Pancreas (tissue), 10 donors: Measurements from ENCODE around the gene DHODH. TPM values are rescaled to one million over a fixed set of nuclear protein-coding genes. Genes with fewer than 3 reads are reported as not detected.

Source experiments
- ATAC-seq, 4 donors: fragments of 200-7000 bp; cut with Tn5 transposase; one replicate each; pipeline versions ENCODE4 v1.8.0 to v1.9.1; 2020; ENCODE audit warnings: mild to moderate bottlenecking in 4 of 4, moderate library complexity in 4 of 4
- DNase-seq, 6 donors: peaks; one replicate each; pipeline ENCODE4 v3.0.0-alpha.2; 2020
- FAIRE-seq: peaks from 2 replicates; lab custom pipeline; 2012; peaks lifted over from hg19 to GRCh38; lab: Jason Lieb, UNC
- H3K27ac ChIP-seq, 4 donors: fragments of 200-600 bp; sonication (generic); 1 replicate in 3 of 4; 2 replicates in 1 of 4; pipeline versions ENCODE4 v1.5.0 to v1.8.0; 2020
- H3K27me3 ChIP-seq, 4 donors: fragments of 200-600 bp; one replicate each; pipeline ENCODE4 v1.8.0; 2021
- H3K36me3 ChIP-seq, 3 donors: fragments of 200-600 bp; sonication (generic) in 1 of 3; one replicate each; pipeline versions ENCODE4 v1.5.0 to v1.8.0; 2020 to 2021
- H3K4me1 ChIP-seq, 3 donors: fragments of 200-600 bp; one replicate each; pipeline ENCODE4 v1.8.0; 2021
- H3K4me3 ChIP-seq, 4 donors: fragments of 200-600 bp; sonication (generic) in 2 of 4; one replicate each; pipeline versions ENCODE4 v1.5.0 to v1.8.0; 2020 to 2021
- H3K9me3 ChIP-seq, 4 donors: fragments of 200-600 bp; one replicate each; pipeline ENCODE4 v1.8.0; 2021
- CTCF ChIP-seq, 4 donors: fragments of 200-600 bp; sonication (generic) in 3 of 4; IDR thresholded peaks; one replicate each; pipeline versions ENCODE4 v1.5.0 to v1.8.0; 2021; ENCODE audit warnings: antibody characterized with exemption in 4 of 4
- WGBS, 2 donors: extraction: QIAGEN DNeasy Blood & Tissue Kit; methylation state at CpG; one replicate each; pipeline ENCODE4 v1.1.7; 2013; 5-methylcytosine and 5-hydroxymethylcytosine counted together
- intact Hi-C, 3 donors: fragments of 100-400 bp; cut with DNase I; formaldehyde crosslinking; loops; one replicate each; pipeline versions ENCODE4 v1.11.1 to v1.14.2; 2022
- polyA plus RNA-seq, 2 donors: library from polyadenylated mRNA; stranded (reverse); fragments of 200-250 nt; gene quantifications; one replicate each; pipeline ENCODE4 v1.2.3, GENCODE V29; 2013
- total RNA-seq, 6 donors: library from RNA; stranded (reverse); fragmentation: NEBNext Ultra II Directional in 4 of 6; extraction: Animal tissue kit (Norgen Biotek cat#: 25700) in 4 of 6; gene quantifications; one replicate each; pipeline versions ENCODE4 v1.2.1 to v1.2.4, GENCODE V29; 2021 to 2023
- donor health status: healthy with polysubstance abuse.
- donor health status: DM: no; HTN: no; CAD: no; lungs with moderate emphysema.
- donor health status: DM: no; HTN: no; CAD: no.
- donor health status: control.
- donor health status: control.
- donor health status: Bipolar disorder and iron deficiency.
- donor health status: DM: yes; HTN: yes; CAD: no.
- donor health status: DM: no; HTN: no; CAD: no.
- donor health status: DM: no; HTN: no; CAD: no.
- donor health status: DM: yes; HTN: yes; CAD: no.

DHODH gene
- total and polyA plus RNA-seq, 8 donors: 2.2 to 5.2 (median 4.2) TPM

DNA sequence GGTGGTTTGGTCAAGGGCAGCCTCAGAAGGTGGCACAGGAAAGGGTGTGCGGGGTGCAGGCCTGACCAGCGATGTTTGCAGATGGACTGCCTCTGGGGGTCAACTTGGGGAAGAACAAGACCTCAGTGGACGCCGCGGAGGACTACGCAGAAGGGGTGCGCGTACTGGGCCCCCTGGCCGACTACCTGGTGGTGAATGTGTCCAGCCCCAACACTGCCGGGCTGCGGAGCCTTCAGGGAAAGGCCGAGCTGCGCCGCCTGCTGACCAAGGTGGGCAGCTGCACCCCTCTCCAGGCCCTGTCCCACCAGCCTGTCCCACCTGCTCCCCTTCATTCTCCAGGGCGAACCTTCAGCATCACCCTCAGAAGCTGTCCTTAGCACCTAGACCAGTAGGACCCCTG is 12.5 kb downstream of the DHODH start:
- DNase-seq (no peak), ATAC-seq (no peak)
- intact Hi-C loops: no loop called here

GRCh38 chr16:72022127-72022526 is 13.6 kb downstream of the DHODH start:
- no peak for TF ChIP-seq CTCF (IDR thresholded peaks at IDR 0.05)
- 95% methylated on average over 13 of the region's 13 CpGs for WGBS, 2 donors
- peaks cover 0 to 10% (median 0%) of the 10 kb centered on the region in 3 donors for H3K36me3 ChIP-seq
- H3K4me3 ChIP-seq: no peak overlapping the region
- no peak for FAIRE-seq
- no peaks in the 10 kb centered on the region for H3K9me3 ChIP-seq
- ATAC-seq: no peak
- no peaks in the 10 kb centered on the region for H3K27me3 ChIP-seq
- DNase-seq: no peak
- intact Hi-C loops: no loop called here
- H3K27ac ChIP-seq: no peak overlapping the region
- H3K4me1 ChIP-seq: no peaks in the 10 kb centered on the region

More for the DNA sequence above, 12.5 kb downstream of the DHODH start:
- Histone ChIP-seq H3K27me3 (no peaks in the 10 kb centered on the region), H3K36me3 (peaks cover 0 to 10% (median 0%) of the 10 kb centered on the region in 3 donors), H3K27ac (no peak overlapping the region), H3K4me1 (no peaks in the 10 kb centered on the region), H3K9me3 (no peaks in the 10 kb centered on the region), H3K4me3 (no peak overlapping the region)
- no peak for TF ChIP-seq CTCF (IDR thresholded peaks at IDR 0.05)
- WGBS, 2 donors: 89 to 93% methylated on average over 15 of the region's 15 CpGs
- FAIRE-seq: no peak

- ATAC-seq (no peak), FAIRE-seq (no peak), DNase-seq (no peak)
- 84 to 89% methylated on average over 10 of the region's 10 CpGs for WGBS, 2 donors
- Histone ChIP-seq H3K9me3 (no peaks in the 10 kb centered on the region), H3K27ac (no peak overlapping the region), H3K36me3 (peaks cover 0 to 10% (median 0%) of the 10 kb centered on the region in 3 donors), H3K27me3 (no peaks in the 10 kb centered on the region), H3K4me1 (no peaks in the 10 kb centered on the region), H3K4me3 (no peak overlapping the region)
- intact Hi-C loops: no loop called here
- no peak for TF ChIP-seq CTCF (IDR thresholded peaks at IDR 0.05)
These were observed 15.4 kb downstream of the DHODH start for GRCh38 chr16:72023962-72024361.

DNA sequence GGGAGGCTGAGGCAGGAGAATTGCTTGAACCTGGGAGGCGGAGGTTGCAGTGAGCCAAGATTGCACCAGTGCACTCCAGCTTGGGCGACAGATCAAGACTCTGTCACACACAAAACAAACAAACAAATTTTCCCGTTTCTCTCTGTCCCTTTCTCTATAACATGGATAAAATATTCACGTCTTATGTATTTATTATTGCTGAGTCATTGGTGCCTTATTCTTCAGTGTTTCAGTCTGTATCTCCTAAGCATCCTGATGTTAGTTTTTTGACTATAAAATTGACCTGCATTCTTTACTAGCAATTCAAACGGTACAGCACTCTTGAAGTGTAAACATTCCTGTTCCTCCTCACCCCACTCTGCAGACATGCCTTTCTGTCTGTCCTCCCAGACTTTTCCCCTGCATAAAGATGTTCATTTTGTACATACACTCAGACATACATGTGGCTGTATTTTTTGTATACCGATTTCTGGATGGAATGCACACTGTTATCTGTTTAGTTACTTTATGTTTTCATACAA is 16.4 kb downstream of the DHODH start:
- intact Hi-C loops: no loop called here
- ATAC-seq: no peak
- no peak for DNase-seq
- Histone ChIP-seq H3K4me3 (no peak overlapping the region), H3K9me3 (no peaks in the 10 kb centered on the region), H3K4me1 (no peaks in the 10 kb centered on the region), H3K27me3 (no peaks in the 10 kb centered on the region), H3K27ac (no peak overlapping the region), H3K36me3 (peaks cover 0 to 10% (median 0%) of the 10 kb centered on the region in 3 donors)
- 67 to 68% methylated on average over 6 of the region's 6 CpGs for WGBS, 2 donors
- FAIRE-seq: no peak
- TF ChIP-seq CTCF (IDR thresholded peaks at IDR 0.05): no peak

- 84 to 88% methylated on average over 19 of the region's 19 CpGs for WGBS, 2 donors
- Histone ChIP-seq H3K36me3 (peaks cover 0 to 10% (median 0%) of the 10 kb centered on the region in 3 donors), H3K27ac (no peak overlapping the region), H3K27me3 (no peaks in the 10 kb centered on the region), H3K4me1 (no peaks in the 10 kb centered on the region), H3K9me3 (no peaks in the 10 kb centered on the region), H3K4me3 (no peak overlapping the region)
- ATAC-seq (peak in 1 of 4 donors; percentile 15), DNase-seq (no peak), FAIRE-seq (no peak)
- intact Hi-C loops: no loop called here
- TF ChIP-seq CTCF (IDR thresholded peaks at IDR 0.05): no peak
These were observed 17.0 kb downstream of the DHODH start for GRCh38 chr16:72025404-72026114.
